Measurements from ENCODE around the gene OARD1.

The OARD1 gene

GRCh38 chr6:41097467-41098090 is 25.4 kb upstream of the OARD1 start (continued):
- no peak for TF ChIP-seq PATZ1 (CRISPR knock-in tag; IDR thresholded peaks at IDR 0.05; ENCODE audit: borderline replicate concordance)

- no peak for TF ChIP-seq TOX (CRISPR knock-in tag; IDR thresholded peaks at IDR 0.05; ENCODE audit: borderline replicate concordance)
- TF ChIP-seq ZNF565 (CRISPR knock-in tag; conservative IDR thresholded peaks at IDR 0.05; ENCODE audit: low read depth): no peak
- no peak for TF ChIP-seq TCF4 (CRISPR knock-in tag; IDR thresholded peaks at IDR 0.05; ENCODE audit: borderline replicate concordance)
- no peak for TF ChIP-seq BACH2 (CRISPR knock-in tag; IDR thresholded peaks at IDR 0.05; ENCODE audit: borderline replicate concordance)
- no peak for TF ChIP-seq PPARA (CRISPR knock-in tag; IDR thresholded peaks at IDR 0.05; ENCODE audit: borderline replicate concordance)
Measured at GRCh38 chr6:41093729-41094128, 21.6 kb upstream of the OARD1 start.

DNA sequence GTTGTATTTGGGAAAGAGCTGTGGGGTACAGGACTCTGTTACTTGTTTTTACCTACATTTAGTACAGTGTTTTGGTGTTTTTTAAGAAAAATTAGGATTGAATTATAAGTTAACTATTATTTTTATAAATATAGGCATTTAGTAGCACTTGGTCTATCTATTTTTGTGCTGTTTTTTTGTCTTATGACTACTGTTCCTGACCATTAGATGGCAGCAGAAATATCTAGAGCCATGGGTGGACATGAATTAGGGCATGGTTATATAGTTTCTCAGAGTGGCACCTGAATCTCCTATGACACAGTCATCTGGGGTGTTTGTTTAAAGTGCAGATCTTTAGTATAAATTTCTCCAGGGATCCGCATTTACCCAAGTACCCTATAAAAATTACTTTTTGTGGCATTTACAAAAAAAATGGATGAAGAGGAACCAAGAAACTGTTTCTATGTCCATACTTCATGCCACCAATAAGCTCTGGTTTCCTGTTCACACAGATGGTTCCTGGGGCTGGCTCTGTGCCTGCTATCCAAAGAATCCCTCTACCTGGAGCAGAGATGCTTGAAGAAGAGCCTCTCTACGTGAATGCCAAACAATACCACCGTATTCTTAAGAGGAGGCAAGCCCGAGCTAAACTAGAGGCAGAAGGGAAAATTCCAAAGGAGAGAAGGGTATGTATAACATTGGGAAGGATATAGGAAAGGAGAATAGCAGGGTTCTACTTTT is 20.4 kb upstream of the OARD1 start:
- ATAC-seq: peak; percentile 77
- TF ChIP-seq ZFP3 (CRISPR knock-in tag; IDR thresholded peaks at IDR 0.05): no peak

More at GRCh38 chr6:41093729-41094128, 21.6 kb upstream of the OARD1 start:
- ATAC-seq: no peak

DNA sequence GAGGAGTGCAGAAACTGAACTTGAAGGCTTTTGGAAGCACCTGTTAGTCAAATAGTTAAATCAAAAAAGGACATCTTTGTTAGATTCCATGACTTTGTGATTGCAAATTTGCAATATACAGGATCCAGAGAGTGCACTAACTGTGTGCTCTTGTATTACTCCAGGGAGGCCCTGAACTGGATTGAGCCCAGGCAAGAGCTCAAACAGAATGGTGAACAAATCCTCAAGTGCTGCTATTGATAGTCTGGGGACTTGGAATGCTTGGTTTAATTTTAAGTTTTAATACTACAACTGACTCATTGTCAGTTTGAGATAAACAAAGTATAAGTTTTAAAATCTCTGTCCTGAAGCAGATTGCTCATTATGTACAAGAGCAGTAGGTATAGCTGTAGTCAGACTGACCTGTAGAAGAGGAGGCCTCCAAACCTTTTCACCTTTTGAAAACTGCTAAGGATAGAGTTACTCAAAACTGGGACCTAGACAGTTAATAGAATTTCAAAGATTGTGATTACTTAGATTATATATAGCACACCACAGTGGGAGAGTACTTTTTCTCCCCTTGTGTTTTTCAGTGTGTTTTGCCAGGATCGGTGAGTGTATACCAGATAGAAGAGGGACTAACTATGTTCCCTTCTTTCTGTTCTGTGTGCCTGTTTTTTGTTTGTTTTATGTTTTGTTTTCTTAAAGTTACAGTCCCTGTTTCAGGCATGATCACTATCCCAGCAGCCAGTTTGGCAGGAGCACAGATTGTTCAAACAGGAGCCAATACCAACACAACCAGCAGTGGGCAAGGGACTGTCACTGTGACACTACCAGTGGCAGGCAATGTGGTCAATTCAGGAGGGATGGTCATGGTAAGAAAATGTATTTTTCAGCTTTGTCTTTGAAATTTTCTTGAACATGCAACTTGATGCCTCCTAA is 18.9 kb upstream of the OARD1 start:
- ATAC-seq: no peak
- TF ChIP-seq OSR1 (CRISPR knock-in tag; IDR thresholded peaks at IDR 0.05) (no peak), SNAI2 (CRISPR knock-in tag; IDR thresholded peaks at IDR 0.05) (no peak), TCF4 (CRISPR knock-in tag; IDR thresholded peaks at IDR 0.05; ENCODE audit: borderline replicate concordance) (no peak), ZFP3 (CRISPR knock-in tag; IDR thresholded peaks at IDR 0.05) (no peak), ISL1 (CRISPR knock-in tag; IDR thresholded peaks at IDR 0.05) (no peak), ZNF565 (CRISPR knock-in tag; conservative IDR thresholded peaks at IDR 0.05; ENCODE audit: low read depth) (no peak), TSHZ2 (CRISPR knock-in tag; IDR thresholded peaks at IDR 0.05) (no peak), GLIS3 (CRISPR knock-in tag; IDR thresholded peaks at IDR 0.05) (no peak), BACH2 (CRISPR knock-in tag; IDR thresholded peaks at IDR 0.05; ENCODE audit: borderline replicate concordance) (no peak), ESRRG (CRISPR knock-in tag; IDR thresholded peaks at IDR 0.05) (no peak), PATZ1 (CRISPR knock-in tag; IDR thresholded peaks at IDR 0.05; ENCODE audit: borderline replicate concordance) (no peak), ZNF70 (CRISPR knock-in tag; IDR thresholded peaks at IDR 0.05) (no peak), ZNF8 (CRISPR knock-in tag; IDR thresholded peaks at IDR 0.05) (no peak), PPARA (CRISPR knock-in tag; IDR thresholded peaks at IDR 0.05; ENCODE audit: borderline replicate concordance) (no peak), POU6F1 (CRISPR knock-in tag; IDR thresholded peaks at IDR 0.05; ENCODE audit: borderline replicate concordance, low read depth) (no peak)

Measured in SK-N-SH treated with all-trans-retinoic acid at 6 μM for 48 hours (cell line).